CD4-positive, alpha-beta T cell (primary cell): ENCODE measurements around the gene TMEM54. TPM values are rescaled to one million over a fixed set of nuclear protein-coding genes. Genes with fewer than 3 reads are reported as not detected.
A peak's percentile ranks its signal among the peaks of the same experiment; 100 is the strongest.

Experiments
- ATAC-seq: fragments of 200-7000 bp; cut with Tn5 transposase; one replicate; pipeline ENCODE4 v1.10.0; 2022; ENCODE audit warnings: mild to moderate bottlenecking; ENCODE audit not compliant: poor library complexity
- CTCF ChIA-PET: fragments of 350-600 bp; sonication (Branson Sonifier 250); formaldehyde crosslinking; loops from one replicate; lab custom pipeline; 2021; ENCODE audit warnings: antibody characterized with exemption, inconsistent platforms; lab: Charles Lee
- POLR2A ChIA-PET: fragments of 350-600 bp; sonication (Branson Sonifier 250); formaldehyde crosslinking; loops from one replicate; lab custom pipeline; 2021; ENCODE audit warnings: antibody characterized with exemption, inconsistent platforms; lab: Charles Lee
- DNase-seq, 14 experiments: peaks; one replicate each; pipeline ENCODE4 v3.0.0-alpha.2; 2013 to 2020; ENCODE audit warnings: mixed read lengths in 2 of 14
- H3K27ac ChIP-seq, 2 donors: one replicate each; pipeline versions ENCODE4 v1.5.1 to v1.7.0; 2013; ENCODE audit warnings: low read length in 2 of 2, low read depth in 1 of 2, mild to moderate bottlenecking in 1 of 2
- H3K27me3 ChIP-seq, 2 experiments: 1 replicate in 1 of 2; 2 replicates in 1 of 2; pipeline versions ENCODE4 v1.6.1 to v1.7.0; 2013; ENCODE audit warnings: low read length in 2 of 2, control low read depth in 1 of 2, mild to moderate bottlenecking in 1 of 2, moderate library complexity in 1 of 2; ENCODE audit not compliant: insufficient read depth in 2 of 2, control insufficient read depth in 1 of 2
- H3K36me3 ChIP-seq: one replicate; pipeline ENCODE4 v1.6.1; 2013; ENCODE audit warnings: low read length, control low read depth; ENCODE audit not compliant: insufficient read depth
- H3K4me1 ChIP-seq: one replicate; pipeline ENCODE4 v1.6.1; 2013; ENCODE audit warnings: low read length, control low read depth; ENCODE audit not compliant: insufficient read depth
- H3K4me3 ChIP-seq: one replicate; pipeline ENCODE4 v1.5.1; 2013; ENCODE audit warnings: mild to moderate bottlenecking, low read length, moderate library complexity
- H3K9me3 ChIP-seq, 2 experiments: 1 replicate in 1 of 2; 2 replicates in 1 of 2; pipeline versions ENCODE4 v1.6.1 to v1.7.0; 2013; ENCODE audit warnings: low read length in 2 of 2, mild to moderate bottlenecking in 2 of 2, control low read depth in 1 of 2, moderate library complexity in 1 of 2; ENCODE audit not compliant: control insufficient read depth in 1 of 2, insufficient read depth in 1 of 2
- H3K27ac Mint-ChIP-seq: one replicate; pipeline ENCODE4 v1.8.0; 2020; ENCODE audit warnings: mixed read lengths
- H3K27me3 Mint-ChIP-seq: one replicate; pipeline ENCODE4 v1.8.0; 2021; ENCODE audit warnings: mixed read lengths
- H3K36me3 Mint-ChIP-seq: one replicate; pipeline ENCODE4 v1.8.0; 2021; ENCODE audit warnings: low read depth, mixed read lengths
- H3K4me1 Mint-ChIP-seq: one replicate; pipeline ENCODE4 v1.8.0; 2021; ENCODE audit warnings: low read depth, mixed read lengths
- H3K4me3 Mint-ChIP-seq: one replicate; pipeline ENCODE4 v1.8.0; 2020; ENCODE audit warnings: mild to moderate bottlenecking, mixed read lengths
- H3K9me3 Mint-ChIP-seq: one replicate; pipeline ENCODE4 v1.8.0; 2020; ENCODE audit warnings: mixed read lengths
- CTCF ChIP-seq: fragments of 200-600 bp; IDR thresholded peaks from one replicate; pipeline ENCODE4 v1.8.0; 2022; ENCODE audit warnings: antibody characterized with exemption, mild to moderate bottlenecking
- intact Hi-C, 2 experiments: fragments of 100-400 bp; cut with DNase I in 1 of 2; cut with micrococcal nuclease in 1 of 2; formaldehyde crosslinking; loops; one replicate each; pipeline versions ENCODE4 v1.15.1 to v1.9.0; 2023 to 2025; cut with DNase I, micrococcal nuclease
- total RNA-seq, 174 experiments: library from RNA in 2 of 174; stranded (reverse) in 2 of 174; gene quantifications; one replicate each; pipeline ENCODE4 v1.2.3 and lab custom pipeline; 2021 to 2026

Gene TMEM54
- total RNA-seq, 2 experiments from 2014 or later: not detected

GRCh38 chr1:32891630-32892029 is 9.6 kb downstream of the TMEM54 start:
- DNase-seq: no peak
- no peak overlapping the region for H3K27ac Mint-ChIP-seq

DNA sequence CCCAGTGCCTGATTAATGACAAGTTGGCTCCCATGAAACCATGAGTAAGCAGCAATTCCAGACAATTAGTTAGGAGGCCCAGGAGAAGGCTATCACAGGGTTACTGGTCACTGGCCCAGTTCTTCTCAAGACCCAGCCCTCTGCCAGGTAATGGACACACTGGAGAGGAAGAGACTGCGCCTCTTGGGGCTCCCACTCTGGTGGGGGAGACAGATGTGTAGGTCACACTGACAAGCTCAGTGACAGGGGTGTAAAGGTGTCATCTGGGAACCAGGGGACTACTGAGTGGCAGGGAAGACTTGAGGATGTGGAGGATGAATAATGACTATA is 10.0 kb downstream of the TMEM54 start:
- H3K9me3 ChIP-seq: peaks cover 0 to 28% of the 10 kb centered on the region in 2 experiments
- no peak for TF ChIP-seq CTCF
- Mint-ChIP-seq H3K27ac (no peak overlapping the region), H3K4me3 (peak overlapping the region; percentile 20), H3K36me3 (no peaks in the 10 kb centered on the region), H3K9me3 (no peaks in the 10 kb centered on the region), H3K4me1 (peaks cover 15% of the 10 kb centered on the region), H3K27me3 (peaks cover 91% of the 10 kb centered on the region)
- peaks cover 58 to 90% of the 10 kb centered on the region in 2 experiments for H3K27me3 ChIP-seq
- no peak overlapping the region for H3K27ac ChIP-seq
- no peak overlapping the region for H3K4me3 ChIP-seq
- no peak for ATAC-seq
- DNase-seq: no peak
- ChIA-PET POLR2A (no interaction called here), CTCF (no interaction called here)
- intact Hi-C loops: no loop called here
- no peaks in the 10 kb centered on the region for H3K36me3 ChIP-seq
- H3K4me1 ChIP-seq: peaks cover 24% of the 10 kb centered on the region

More at GRCh38 chr1:32891630-32892029, 9.6 kb downstream of the TMEM54 start:
- no peak overlapping the region for H3K27ac ChIP-seq
- Mint-ChIP-seq H3K9me3 (no peaks in the 10 kb centered on the region), H3K4me1 (peaks cover 17% of the 10 kb centered on the region), H3K27me3 (peaks cover 93% of the 10 kb centered on the region), H3K36me3 (no peaks in the 10 kb centered on the region), H3K4me3 (no peak overlapping the region)
- TF ChIP-seq CTCF: no peak
- H3K4me1 ChIP-seq: peaks cover 21% of the 10 kb centered on the region
- ChIA-PET CTCF (no interaction called here), POLR2A (no interaction called here)
- H3K9me3 ChIP-seq: peaks cover 0 to 26% of the 10 kb centered on the region in 2 experiments
- ATAC-seq: no peak
- no peak overlapping the region for H3K4me3 ChIP-seq
- intact Hi-C loops: no loop called here
- peaks cover 58 to 90% of the 10 kb centered on the region in 2 experiments for H3K27me3 ChIP-seq
- no peaks in the 10 kb centered on the region for H3K36me3 ChIP-seq

GRCh38 chr1:32890516-32891240 is 10.5 kb downstream of the TMEM54 start:
- no peaks in the 10 kb centered on the region for H3K9me3 Mint-ChIP-seq
- H3K4me3 Mint-ChIP-seq: no peak overlapping the region
- H3K9me3 ChIP-seq: peaks cover 0 to 31% of the 10 kb centered on the region in 2 experiments
- peaks cover 11% of the 10 kb centered on the region for H3K4me1 Mint-ChIP-seq
- no peaks in the 10 kb centered on the region for H3K36me3 Mint-ChIP-seq
- ChIA-PET CTCF (no interaction called here), POLR2A (no interaction called here)
- H3K27ac Mint-ChIP-seq: no peak overlapping the region
- no peak overlapping the region for H3K4me3 ChIP-seq
- ATAC-seq: no peak
- peaks cover 63 to 90% of the 10 kb centered on the region in 2 experiments for H3K27me3 ChIP-seq
- H3K27me3 Mint-ChIP-seq: peaks cover 89% of the 10 kb centered on the region
- peaks cover 28% of the 10 kb centered on the region for H3K4me1 ChIP-seq
- no peak for TF ChIP-seq CTCF
- DNase-seq: no peak
- no peaks in the 10 kb centered on the region for H3K36me3 ChIP-seq
- intact Hi-C loops: no loop called here
- H3K27ac ChIP-seq: no peak overlapping the region
